Measurements from ENCODE around the gene ADAM10. TPM values are rescaled to one million over a fixed set of nuclear protein-coding genes. Genes with fewer than 3 reads are reported as not detected.

The ADAM10 gene
- total and polyA plus RNA-seq, 11 donors: 8.4 to 128 (median 67.0) TPM

- no peak for DNase-seq
- Histone ChIP-seq H3K9me3 (no peaks in the 10 kb centered on the region), H3K36me3 (no peaks in the 10 kb centered on the region), H3K27ac (peak overlapping the region in 11 of 12 donors; percentile 16 to 74 (median 64)), H3K4me3 (peak overlapping the region in 1 of 12 donors; percentile 4), H3K4me1 (peaks cover 0 to 90% (median 76%) of the 10 kb centered on the region in 12 donors), H3K27me3 (no peaks in the 10 kb centered on the region)
- WGBS, 4 donors: 64 to 72% (median 69%) methylated on average over 5 of the region's 5 CpGs
- ATAC-seq: peak; percentile 45 to 77 (median 58)
- no peak for TF ChIP-seq POLR2A (IDR thresholded peaks at IDR 0.05)
- TF ChIP-seq CTCF (IDR thresholded peaks at IDR 0.05): no peak
- intact Hi-C loops (cut with DNase I): loop anchor here in 4 of 10 donors (10.0 kb wide), 4 partner anchors 48 to 478 kb away; no protein-coding TSS in a partner anchor
These were observed 6.5 kb downstream of the ADAM10 start for GRCh38 chr15:58742819-58743502.

DNA sequence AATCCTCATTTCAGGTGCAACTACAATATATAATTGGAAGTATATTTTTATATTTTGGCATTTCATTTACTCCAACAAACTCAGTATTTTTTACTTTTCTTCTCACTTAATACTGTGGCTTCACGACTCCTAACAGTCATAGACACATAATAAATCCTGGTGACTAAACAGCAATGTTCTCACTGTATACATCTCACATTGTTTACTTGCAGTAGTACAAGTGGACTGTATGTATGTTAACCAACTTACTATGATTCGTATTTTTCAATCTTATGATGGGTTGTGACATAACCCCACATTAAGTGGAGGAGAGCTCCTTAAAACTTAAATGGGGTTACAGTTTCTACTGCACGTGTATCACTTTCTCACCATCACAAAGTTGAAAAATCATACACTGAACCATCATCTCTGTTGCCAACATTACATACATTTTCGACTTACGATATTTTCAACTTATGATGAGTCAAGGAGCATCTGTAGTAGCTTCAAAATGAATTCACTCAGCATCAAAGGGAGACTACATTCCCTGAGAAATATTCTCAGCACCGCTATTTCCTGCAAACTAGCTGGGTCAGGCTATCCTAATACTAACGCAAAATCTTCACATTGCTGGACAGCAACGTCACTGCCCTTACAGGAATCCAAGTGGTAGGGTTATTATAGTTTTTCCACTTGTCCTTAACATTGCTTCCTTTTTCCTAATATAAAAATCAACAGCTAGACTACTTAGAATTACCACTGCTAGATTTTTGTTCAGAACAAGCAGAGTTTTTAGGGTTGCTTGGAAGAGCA lies 7.3 kb downstream of the ADAM10 start:
- TF ChIP-seq POLR2A (IDR thresholded peaks at IDR 0.05) (no peak), CTCF (IDR thresholded peaks at IDR 0.05) (no peak)
- Histone ChIP-seq H3K4me1 (peaks cover 0 to 90% (median 76%) of the 10 kb centered on the region in 12 donors), H3K9me3 (no peaks in the 10 kb centered on the region), H3K36me3 (no peaks in the 10 kb centered on the region), H3K27ac (peak overlapping the region in 11 of 12 donors; percentile 16 to 74 (median 64)), H3K27me3 (no peaks in the 10 kb centered on the region), H3K4me3 (no peak overlapping the region)
- ATAC-seq (peak; percentile 41 to 76 (median 60)), DNase-seq (no peak)
- intact Hi-C loops (cut with DNase I): loop anchor here in 4 of 10 donors (10.0 kb wide), 4 partner anchors 47 to 477 kb away; no protein-coding TSS in a partner anchor
- WGBS, 4 donors: 42 to 55% (median 48%) methylated on average over 8 of the region's 8 CpGs

GRCh38 chr15:58741032-58741431 lies 8.5 kb downstream of the ADAM10 start:
- peak overlapping the region in 1 of 12 donors; percentile 65 for H3K27ac ChIP-seq
- no peaks in the 10 kb centered on the region for H3K27me3 ChIP-seq
- DNase-seq (no peak), ATAC-seq (no peak)
- peaks cover 0 to 90% (median 68%) of the 10 kb centered on the region in 12 donors for H3K4me1 ChIP-seq
- no peaks in the 10 kb centered on the region for H3K36me3 ChIP-seq
- no peaks in the 10 kb centered on the region for H3K9me3 ChIP-seq
- 87 to 92% (median 92%) methylated on average over 2 of the region's 2 CpGs for WGBS, 4 donors
- intact Hi-C loops (cut with DNase I): loop anchor here in 4 of 10 donors (10.0 kb wide), 4 partner anchors 46 to 476 kb away; no protein-coding TSS in a partner anchor
- H3K4me3 ChIP-seq: no peak overlapping the region
- TF ChIP-seq POLR2A (IDR thresholded peaks at IDR 0.05) (no peak), CTCF (IDR thresholded peaks at IDR 0.05) (no peak)

DNA sequence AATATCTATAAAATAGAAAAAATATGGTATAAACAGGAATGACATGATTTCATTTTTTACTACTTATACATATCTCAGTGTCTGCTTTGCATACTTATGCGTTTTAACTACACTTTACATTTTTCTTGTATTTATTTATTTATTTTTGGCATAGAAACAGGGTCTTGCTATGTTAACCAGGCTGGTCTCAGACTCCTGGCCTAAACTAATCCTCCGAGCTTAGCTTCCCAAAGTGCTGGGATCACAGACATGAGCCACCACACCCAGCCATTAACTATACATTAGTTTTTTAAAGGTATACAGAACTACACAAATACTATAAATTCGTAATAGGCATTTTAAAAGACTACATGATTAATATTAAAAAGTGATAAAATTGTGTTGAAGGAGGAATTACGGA lies 9.1 kb downstream of the ADAM10 start:
- Histone ChIP-seq H3K27me3 (no peaks in the 10 kb centered on the region), H3K27ac (peak overlapping the region in 1 of 12 donors; percentile 9), H3K4me3 (no peak overlapping the region), H3K9me3 (no peaks in the 10 kb centered on the region), H3K4me1 (peaks cover 2 to 91% (median 63%) of the 10 kb centered on the region in 12 donors), H3K36me3 (no peaks in the 10 kb centered on the region)
- no peak for ATAC-seq
- no peak for TF ChIP-seq CTCF (IDR thresholded peaks at IDR 0.05)
- no peak for TF ChIP-seq POLR2A (IDR thresholded peaks at IDR 0.05)
- no peak for DNase-seq
- intact Hi-C loops (cut with DNase I): loop anchor here in 4 of 10 donors (10.0 kb wide), 4 partner anchors 46 to 476 kb away; no protein-coding TSS in a partner anchor
- 86 to 95% (median 89%) methylated on average over 4 of the region's 4 CpGs for WGBS, 4 donors
